K562 (cell line): Measurements from ENCODE around the gene BRD3. TPM values are rescaled to one million over a fixed set of nuclear protein-coding genes. Genes with fewer than 3 reads are reported as not detected.

Source experiments
- ATAC-seq: fragments of 200-7000 bp; cut with Tn5 transposase; 3 replicates; pipeline ENCODE4 v1.9.1; 2020; ENCODE audit warnings: moderate library complexity
- BruUV-seq: library from RNA; stranded (reverse); fragments of 400-500 nt; replicated peaks from 2 replicates; lab custom pipeline; 2021; lab: Mats Ljungman, UMichigan
- CTCF ChIA-PET: fragments of 300-600 bp; formaldehyde crosslinking; extraction: SDS; loops from one replicate; lab custom pipeline; 2021; ENCODE audit warnings: low intra/inter-chr PET ratio; lab: Yijun Ruan, JAX
- POLR2A ChIA-PET: fragments of 300-600, 350-650 bp; sonication (Branson Sonifier 250); formaldehyde crosslinking; extraction: SDS; loops from one replicate; lab custom pipeline; 2021; ENCODE audit warnings: antibody characterized with exemption, inconsistent platforms; lab: Yijun Ruan, JAX
- DNase-seq, 4 experiments: peaks; one replicate each; pipeline versions ENCODE4 v3.0.0 to v3.0.0-alpha.2; 2011 to 2018; ENCODE audit warnings: low spot score in 3 of 4, mixed read lengths in 3 of 4; ENCODE audit errors: extremely low read depth in 1 of 4
- FAIRE-seq: peaks from 2 replicates; lab custom pipeline; 2011; peaks lifted over from hg19 to GRCh38; lab: Jason Lieb, UNC
- H2AFZ ChIP-seq: 2 replicates; pipeline ENCODE4 v1.6.0; 2011; ENCODE audit warnings: low read depth, low read length, control low read depth, inconsistent platforms
- H3K27ac ChIP-seq: fragments of 200-600 bp; 3 replicates; pipeline ENCODE4 v1.8.0; 2011; ENCODE audit warnings: low read depth, mild to moderate bottlenecking, control low read depth, inconsistent platforms, low read length, moderate library complexity, mixed read lengths; ENCODE audit errors: extremely low read depth
- H3K27me3 ChIP-seq, 2 experiments: fragments of 300-600 bp in 1 of 2; 2 replicates in 1 of 2; 3 replicates in 1 of 2; pipeline versions ENCODE4 v1.6.0 to v1.8.0; 2011; ENCODE audit warnings: inconsistent platforms in 2 of 2, low read length in 2 of 2, mild to moderate bottlenecking in 1 of 2, mixed read lengths in 1 of 2, moderate library complexity in 1 of 2; ENCODE audit not compliant: control insufficient read depth in 2 of 2, insufficient read depth in 2 of 2
- H3K36me3 ChIP-seq: fragments of 300-600 bp; 3 replicates; pipeline ENCODE4 v1.8.0; 2011; ENCODE audit warnings: mild to moderate bottlenecking, low read length, inconsistent platforms; ENCODE audit not compliant: control insufficient read depth, insufficient read depth
- H3K4me1 ChIP-seq, 2 experiments: fragments of 200-600 bp in 1 of 2; replicated peaks in 1 of 2; 2 replicates in 1 of 2; 3 replicates in 1 of 2; pipeline versions ENCODE4 v1.5.1 to v1.8.0; 2011; ENCODE audit warnings: inconsistent platforms in 2 of 2, low read length in 2 of 2, mild to moderate bottlenecking in 1 of 2, mixed read lengths in 1 of 2, moderate library complexity in 1 of 2; ENCODE audit not compliant: control insufficient read depth in 2 of 2, insufficient read depth in 2 of 2
- H3K4me2 ChIP-seq: 2 replicates; pipeline ENCODE4 v1.6.1; 2011; ENCODE audit warnings: low read length, control low read depth, inconsistent platforms, mixed read lengths; ENCODE audit not compliant: insufficient read depth
- H3K4me3 ChIP-seq: fragments of 200-600 bp; sonication (generic), shearing (Covaris generic); 2 replicates; pipeline ENCODE4 v1.5.1; 2016; ENCODE audit warnings: control low read depth, inconsistent platforms
- H3K79me2 ChIP-seq: fragments of 200-600 bp; 3 replicates; pipeline ENCODE4 v1.8.0; 2011; ENCODE audit warnings: low read length, inconsistent platforms; ENCODE audit not compliant: control insufficient read depth, insufficient read depth
- H3K9ac ChIP-seq, 2 experiments: 2 replicates each; pipeline versions ENCODE4 v1.6.0 to v1.6.1; 2011; ENCODE audit warnings: low read depth in 2 of 2, low read length in 2 of 2, control low read depth in 1 of 2, inconsistent platforms in 1 of 2, mild to moderate bottlenecking in 1 of 2, mixed read lengths in 1 of 2; ENCODE audit not compliant: insufficient read depth in 1 of 2
- H3K9me1 ChIP-seq: one replicate; pipeline ENCODE4 v1.6.0; 2011; ENCODE audit warnings: inconsistent platforms, mild to moderate bottlenecking, low read length, moderate library complexity; ENCODE audit not compliant: control insufficient read depth, insufficient read depth
- H3K9me3 ChIP-seq: replicated peaks from 2 replicates; pipeline ENCODE4 v1.5.1; 2011; ENCODE audit warnings: low read depth, low read length, inconsistent platforms; ENCODE audit not compliant: control insufficient read depth, insufficient read depth
- H4K20me1 ChIP-seq: replicated peaks from 2 replicates; pipeline ENCODE4 v1.6.1; 2011; ENCODE audit warnings: low read length, inconsistent platforms, mixed read lengths; ENCODE audit not compliant: control insufficient read depth, insufficient read depth
- HDAC6 ChIP-seq: IDR thresholded peaks from 2 replicates; pipeline ENCODE4 v1.6.1; 2012; ENCODE audit warnings: low read depth, mild to moderate bottlenecking, control low read depth, inconsistent platforms, low read length, moderate library complexity
- MLX ChIP-seq, 2 experiments: fragments of 450-650 bp in 1 of 2; sonication (generic) in 1 of 2; formaldehyde crosslinking; conservative IDR thresholded peaks; 2 replicates each; pipeline versions ENCODE4 v1.4.0 to v1.8.1; 2020 to 2022; ENCODE audit warnings: mild to moderate bottlenecking in 1 of 2, missing genetic modification reagents in 1 of 2
- RBM22 ChIP-seq: fragments of 200-400 bp; formaldehyde crosslinking; IDR thresholded peaks from 2 replicates; pipeline ENCODE4 v1.6.1; 2018; ENCODE audit warnings: low read length, low read depth; ENCODE audit not compliant: poor library complexity, severe bottlenecking
- SIRT6 ChIP-seq: IDR thresholded peaks from one replicate; pipeline ENCODE4 v1.6.1; 2012; ENCODE audit warnings: low read depth, mild to moderate bottlenecking, control low read depth, inconsistent platforms, low read length, moderate library complexity
- ZNF384 ChIP-seq: IDR thresholded peaks from 2 replicates; pipeline ENCODE4 v1.6.1; 2012; ENCODE audit warnings: low read depth, low read length, improper control_type of control experiment
- WGBS: fragments of 100-300 bp; shearing (Covaris generic); methylation state at CpG from one replicate; pipeline ENCODE4 v1.1.6; 2016; ENCODE audit warnings: low coverage, mixed read lengths; ENCODE audit not compliant: insufficient coverage; ENCODE audit errors: missing lambda C conversion rate; 5-methylcytosine and 5-hydroxymethylcytosine counted together
- in situ Hi-C: fragments of 300-500 bp; cut with MboI; formaldehyde crosslinking; loops from 4 replicates; pipeline ENCODE4 v1.15.0; 2018; ENCODE audit warnings: inconsistent platforms, mixed read lengths
- intact Hi-C: fragments of 100-400 bp; cut with micrococcal nuclease; formaldehyde crosslinking; loops from 2 replicates; pipeline ENCODE4 v1.14.2; 2022
- polyA plus RNA-seq, 8 experiments: library from polyadenylated mRNA; depleted of rRNA in 4 of 8; stranded (reverse) in 5 of 8; unstranded in 3 of 8; fragments of >200 nt; fragmentation: Nextera tagmentation in 2 of 8; fragmentation: Illumina TruSeq in 1 of 8; extraction: Ambion mirVana in 2 of 8; extraction: Trizol in 1 of 8; gene quantifications; 2 replicates each; pipeline versions ENCODE4 v1.2.1 to v1.2.3, GENCODE V29; 2011 to 2014; ENCODE audit warnings: inconsistent platforms in 1 of 8, missing spikeins in 1 of 8
- total RNA-seq, 7 experiments: library from RNA; depleted of rRNA in 6 of 7; stranded (reverse); fragments of >200 nt in 6 of 7; fragmentation: Illumina TruSeq in 2 of 7; extraction: Trizol in 2 of 7; gene quantifications; 2 replicates each; pipeline versions ENCODE4 v1.2.1 to v1.2.3, GENCODE V29; 2011 to 2021; ENCODE audit warnings: low replicate concordance in 1 of 7

Gene BRD3
- total and polyA plus RNA-seq, 9 of the 15 experiments (the other 6 are each of a cell fraction or from before 2014, with no cell fraction given) = 0.82 to 37.1 (median 4.2) TPM

GRCh38 chr9:134056483-134057306 is 11.1 kb downstream of the BRD3 start:
- no peak for ATAC-seq
- H3K27me3 ChIP-seq = no peaks in the 10 kb centered on the region
- H3K9ac ChIP-seq = peak overlapping the region in 1 of 2 experiments; percentile 45; a peak in 1 of 4 replicates
- no peak overlapping the region for H3K4me2 ChIP-seq
- H3K36me3 ChIP-seq = peaks cover 10% of the 10 kb centered on the region; the same call in 1 of the 3 replicates
- in situ Hi-C loops = no loop called here
- no peak overlapping the region for H2AFZ ChIP-seq
- no TSS peak for BruUV-seq
- FAIRE-seq = no peak
- H3K79me2 ChIP-seq = peaks cover 27% of the 10 kb centered on the region
- 60% methylated on average over 15 of the region's 23 CpGs for WGBS
- no peaks in the 10 kb centered on the region for H3K9me3 ChIP-seq
- POLR2A ChIA-PET = interaction anchor here (0.6 to 0.7 kb wide), 2 partner anchors 32 to 382 kb away, joined by 3 read pairs; partner anchors contain the start of gene BRD3OS
- CTCF ChIA-PET = no interaction called here
- H3K9me1 ChIP-seq = peaks cover 3% of the 10 kb centered on the region
- H3K4me1 ChIP-seq = peaks cover 0 to 55% of the 10 kb centered on the region in 2 experiments; a peak in 2 of 5 replicates
- intact Hi-C loops = no loop called here
- H3K27ac ChIP-seq = no peak overlapping the region
- no peak overlapping the region for H3K4me3 ChIP-seq
- peaks cover 43% of the 10 kb centered on the region for H4K20me1 ChIP-seq
- TF ChIP-seq ZNF384 = no peak
- TF ChIP-seq SIRT6 = no peak
- no peak for TF ChIP-seq HDAC6
- TF ChIP-seq MLX (CRISPR knock-in tag; conservative IDR thresholded peaks at IDR 0.05) = no peak
- no peak for TF ChIP-seq RBM22
- DNase-seq = no peak
